ENCODE results near the gene ZNF525.

- TF ChIP-seq ZSCAN29 (CRISPR knock-in tag; conservative IDR thresholded peaks at IDR 0.05) (no peak), EZH2 (conservative IDR thresholded peaks at IDR 0.05; ENCODE audit: low read depth, low read length) (no peak), SETDB1 (CRISPR knock-in tag; IDR thresholded peaks at IDR 0.05; ENCODE audit: borderline replicate concordance) (no peak), PHF8 (CRISPR knock-in tag; IDR thresholded peaks at IDR 0.05) (no peak), POLR2AphosphoS5 (IDR thresholded peaks at IDR 0.05; ENCODE audit: low read depth, low read length) (no peak), SMAD3 (CRISPR knock-in tag; IDR thresholded peaks at IDR 0.05) (no peak)
Measured at GRCh38 chr19:53328967-53329366, 36.5 kb upstream of the ZNF525 start.

All from HepG2 (cell line).